Adipose tissue (tissue), 3 donors: ENCODE results near the gene MTG1. TPM values are rescaled to one million over a fixed set of nuclear protein-coding genes. Genes with fewer than 3 reads are reported as not detected.

Source experiments
- H3K27ac ChIP-seq: one replicate; pipeline ENCODE4 v1.5.1; 2013; ENCODE audit warnings: low read depth, low read length
- WGBS, 3 donors: extraction: QIAGEN DNeasy Blood & Tissue Kit; methylation state at CpG; one replicate each; pipeline ENCODE4 v1.1.7; 2013; 5-methylcytosine and 5-hydroxymethylcytosine counted together
- polyA plus RNA-seq, 3 donors: library from polyadenylated mRNA; stranded (reverse); fragments of 200-250 nt; gene quantifications; one replicate each; pipeline ENCODE4 v1.2.3, GENCODE V29; 2013
- donor health status: healthy with polysubstance abuse.
- donor health status: Bipolar disorder and iron deficiency.
- donor health status: healthy.

The MTG1 gene
- polyA plus RNA-seq, 3 donors, result 33.9 to 40.2 (median 35.9) TPM

DNA sequence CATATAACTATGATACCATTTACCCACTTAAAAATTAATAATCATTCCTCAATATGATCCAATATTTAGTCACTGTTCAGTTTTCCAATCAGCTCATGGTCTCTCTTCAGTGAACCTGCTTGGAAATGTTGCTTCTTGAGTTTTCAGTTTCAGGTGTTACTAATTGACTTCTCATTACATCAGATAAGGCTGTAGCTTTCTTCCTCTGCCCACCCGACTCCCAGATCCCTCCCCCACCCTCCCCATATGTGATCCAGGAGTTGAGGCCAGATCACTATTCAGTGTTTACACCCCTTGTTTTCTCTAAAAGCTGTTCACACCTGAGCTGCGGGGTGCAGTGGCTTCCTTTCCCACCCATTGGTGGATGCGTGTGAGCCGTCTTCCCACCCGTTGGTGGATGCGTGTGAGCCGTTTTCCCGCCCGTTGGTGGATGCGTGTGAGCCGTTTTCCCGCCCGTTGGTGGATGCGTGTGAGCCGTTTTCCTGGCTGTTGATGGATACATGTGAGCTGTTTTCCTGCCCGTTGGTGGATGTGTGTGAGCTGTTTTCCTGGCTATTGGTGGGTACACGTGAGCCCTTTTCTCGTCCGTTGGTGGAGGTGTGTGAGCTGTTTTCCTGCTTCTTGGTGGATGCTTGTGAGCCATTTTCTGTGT lies 3.2 kb upstream of the MTG1 start:
- no peak overlapping the region for H3K27ac ChIP-seq
- 87 to 90% (median 90%) methylated on average over 19 of the region's 19 CpGs for WGBS, 3 donors

GRCh38 chr10:133391249-133391635 lies 2.7 kb upstream of the MTG1 start:
- H3K27ac ChIP-seq, result no peak overlapping the region
- WGBS, 3 donors, result 94 to 95% (median 95%) methylated on average over 12 of the region's 12 CpGs

GRCh38 chr10:133391761-133392518 lies 2.0 kb upstream of the MTG1 start:
- H3K27ac ChIP-seq, result no peak overlapping the region
- WGBS, 3 donors, result 82 to 86% (median 82%) methylated on average over 11 to 12 of the region's 12 CpGs

- 35 to 36% (median 36%) methylated on average over 27 of the region's 27 CpGs for WGBS, 3 donors
- no peak overlapping the region for H3K27ac ChIP-seq
Observed at GRCh38 chr10:133393401-133394063, 425 bp upstream of the MTG1 start.

DNA sequence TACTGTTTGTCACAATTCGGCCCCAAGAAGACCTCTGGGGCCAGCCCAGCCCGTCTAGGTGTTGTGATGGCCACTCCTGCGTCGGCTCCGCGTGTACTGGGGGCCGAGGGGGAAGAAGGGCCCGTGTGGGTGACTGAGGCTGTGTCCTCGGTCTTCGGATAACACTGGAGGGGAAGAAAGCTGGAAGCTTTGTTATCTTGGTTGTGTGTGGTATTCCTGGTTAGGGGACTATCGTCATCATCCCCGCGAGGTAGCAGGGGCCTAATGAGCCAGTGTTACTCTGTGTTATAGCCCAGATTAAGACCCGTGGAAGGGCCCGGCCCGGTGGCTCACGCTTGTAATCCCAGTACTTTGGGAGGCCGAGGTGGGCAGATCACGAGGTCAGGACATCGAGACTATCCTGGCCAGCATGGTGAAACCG lies 854 bp downstream of the MTG1 start:
- 22 to 33% (median 32%) methylated on average over 21 of the region's 21 CpGs for WGBS, 3 donors
- H3K27ac ChIP-seq, result no peak overlapping the region

DNA sequence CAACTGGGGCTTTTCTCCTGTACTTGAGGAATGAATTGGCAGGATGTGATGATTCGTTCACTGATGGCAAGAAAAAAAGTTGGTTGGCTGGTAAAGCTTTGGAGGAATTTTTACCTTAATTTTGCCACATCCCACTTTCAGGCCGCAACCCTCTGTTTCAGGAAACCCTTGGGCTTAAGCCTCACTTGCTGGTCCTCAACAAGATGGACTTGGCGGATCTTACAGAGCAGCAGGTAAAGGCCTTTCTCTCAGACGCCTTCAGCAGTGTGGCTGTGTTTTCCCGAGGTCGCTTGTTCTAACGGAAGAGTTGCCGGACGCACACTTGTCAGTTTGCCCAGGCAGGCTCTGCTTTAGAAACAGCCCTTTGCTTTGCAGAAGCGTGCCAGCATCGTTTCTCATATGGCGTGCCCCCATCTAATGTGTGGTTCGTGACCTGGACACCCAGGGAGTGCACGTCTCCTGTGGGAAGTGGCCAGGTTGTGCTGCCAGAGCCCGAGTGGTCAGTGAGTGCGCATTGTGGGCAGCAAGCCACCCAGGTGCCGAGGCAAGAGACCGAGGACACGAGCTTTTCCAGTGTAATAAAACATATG lies 2.2 kb downstream of the MTG1 start:
- H3K27ac ChIP-seq, result no peak overlapping the region
- 93 to 95% (median 93%) methylated on average over 19 of the region's 19 CpGs for WGBS, 3 donors

DNA sequence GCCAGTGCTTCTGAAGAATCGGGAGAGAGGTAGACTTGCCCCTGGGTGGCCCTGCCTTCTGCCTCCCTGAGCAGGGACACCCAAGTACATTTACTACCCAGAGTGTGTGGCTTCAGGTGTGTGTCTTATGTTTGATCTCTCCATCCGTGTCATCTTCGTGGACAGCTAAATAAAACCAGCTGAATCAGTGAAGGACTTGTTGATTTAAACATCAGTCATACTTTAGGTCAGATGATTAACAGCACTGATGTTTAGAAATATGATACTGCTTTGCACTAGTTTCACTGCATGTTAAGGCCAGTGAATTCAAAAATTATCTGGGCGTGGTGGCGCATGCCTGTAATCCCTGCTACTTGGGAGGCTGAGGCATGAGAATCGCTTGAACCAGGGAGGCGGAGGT lies 4.0 kb downstream of the MTG1 start:
- no peak overlapping the region for H3K27ac ChIP-seq
- 95 to 98% (median 97%) methylated on average over 7 of the region's 7 CpGs for WGBS, 3 donors

- WGBS, 3 donors, result 93 to 97% (median 97%) methylated on average over 18 to 19 of the region's 19 CpGs
- H3K27ac ChIP-seq, result no peak overlapping the region
Observed at GRCh38 chr10:133399123-133399601, 5.2 kb downstream of the MTG1 start.

GRCh38 chr10:133400624-133401424 lies 6.9 kb downstream of the MTG1 start:
- no peak overlapping the region for H3K27ac ChIP-seq
- 86 to 88% (median 87%) methylated on average over 10 of the region's 10 CpGs for WGBS, 3 donors

DNA sequence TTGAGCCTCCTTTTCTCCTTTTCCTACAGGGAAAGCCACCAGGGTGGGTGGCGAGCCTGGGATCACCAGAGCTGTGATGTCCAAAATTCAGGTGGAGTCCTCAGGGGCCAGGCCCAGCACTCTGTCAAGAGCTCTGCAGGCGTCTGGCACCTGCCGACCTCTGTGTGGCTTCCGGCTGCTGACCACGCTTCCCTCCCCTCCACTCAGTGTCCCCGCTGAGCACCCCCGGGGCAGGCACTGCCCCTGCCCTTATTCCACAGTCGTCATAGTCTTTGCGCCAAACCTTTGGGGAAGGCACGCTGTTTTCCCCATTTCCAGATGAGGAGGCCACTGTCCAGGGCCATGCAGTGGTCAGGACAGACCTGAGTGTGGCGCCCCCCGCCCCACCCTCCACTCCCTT lies 7.5 kb downstream of the MTG1 start:
- H3K27ac ChIP-seq, result no peak overlapping the region
- 91 to 95% (median 94%) methylated on average over 12 of the region's 12 CpGs for WGBS, 3 donors

DNA sequence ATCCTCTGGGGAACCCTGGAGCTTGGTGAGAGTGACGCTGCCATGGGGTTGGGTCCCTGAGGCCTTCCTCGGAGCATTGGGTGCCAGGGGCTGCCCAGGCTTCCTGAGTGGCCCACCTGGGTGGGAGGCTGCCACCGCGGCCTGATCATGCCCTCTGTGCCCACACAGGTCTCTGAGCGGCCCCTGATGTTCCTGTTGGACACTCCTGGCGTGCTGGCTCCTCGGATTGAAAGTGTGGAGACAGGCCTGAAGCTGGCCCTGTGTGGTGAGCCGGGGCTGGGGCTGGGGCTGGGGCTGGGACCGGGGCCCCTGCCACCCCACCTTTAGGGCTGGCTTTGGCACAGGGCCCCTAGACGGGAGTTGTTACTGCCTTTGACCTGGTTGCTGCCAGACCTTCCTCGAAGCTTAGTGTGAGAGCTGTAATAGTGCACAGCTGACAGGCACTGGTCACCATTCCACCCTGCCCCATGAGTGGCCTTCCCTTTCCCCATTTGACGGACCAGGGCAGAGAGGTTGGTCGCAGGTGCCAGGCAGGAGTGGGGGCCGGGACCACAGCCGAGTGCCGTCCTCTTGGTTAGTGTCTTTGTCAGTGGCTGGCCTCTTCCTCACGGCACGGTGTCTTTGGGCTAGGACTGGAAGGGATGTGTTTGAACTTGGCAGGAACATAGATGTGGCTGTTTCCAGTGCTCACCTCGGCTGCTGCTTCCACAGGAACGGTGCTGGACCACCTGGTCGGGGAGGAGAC lies 8.2 kb downstream of the MTG1 start:
- WGBS, 3 donors, result 95 to 97% (median 96%) methylated on average over 20 to 21 of the region's 21 CpGs
- H3K27ac ChIP-seq, result no peak overlapping the region

DNA sequence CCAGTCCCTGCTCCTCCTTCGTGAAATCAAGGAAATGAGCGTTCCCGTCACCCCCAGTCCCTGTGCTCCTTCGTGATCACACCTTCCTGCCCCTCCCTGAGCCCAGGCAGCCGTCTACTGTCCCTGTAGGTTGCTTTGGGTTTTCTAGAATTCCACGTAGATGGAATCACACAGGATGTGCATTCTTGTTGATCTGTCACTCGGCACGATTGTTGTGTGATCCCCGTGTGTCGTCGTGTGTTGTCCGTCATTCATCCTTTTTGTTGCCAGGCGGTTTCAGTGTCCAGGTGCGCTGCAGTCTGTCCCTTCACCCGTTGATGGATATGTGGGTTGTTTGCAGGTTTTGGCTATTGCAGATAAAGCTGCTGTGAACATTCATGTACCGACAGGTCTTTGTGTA lies 9.4 kb downstream of the MTG1 start:
- no peak overlapping the region for H3K27ac ChIP-seq
- 85 to 88% (median 86%) methylated on average over 16 of the region's 16 CpGs for WGBS, 3 donors

DNA sequence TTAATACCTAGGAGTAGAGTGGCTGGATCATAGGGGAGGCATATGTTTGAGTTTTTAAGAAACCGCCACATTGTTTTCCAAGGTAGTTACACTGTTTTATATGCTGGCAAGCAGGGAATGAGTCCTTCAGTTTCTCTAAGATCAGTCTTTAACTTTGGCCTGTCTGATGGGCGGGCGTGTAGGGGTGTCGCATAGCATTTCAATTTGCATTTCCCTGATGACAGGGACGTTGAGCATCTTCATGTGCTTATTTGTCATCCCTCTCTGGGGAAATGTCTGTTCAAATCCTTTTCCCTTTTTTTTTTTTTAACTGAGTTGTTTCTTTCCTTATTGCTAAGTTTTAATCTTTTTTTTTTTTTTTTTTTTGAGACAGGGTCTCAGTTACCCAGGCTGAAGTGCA lies 9.8 kb downstream of the MTG1 start:
- no peak overlapping the region for H3K27ac ChIP-seq
- WGBS, 3 donors, result 86 to 95% (median 89%) methylated on average over 5 of the region's 5 CpGs

DNA sequence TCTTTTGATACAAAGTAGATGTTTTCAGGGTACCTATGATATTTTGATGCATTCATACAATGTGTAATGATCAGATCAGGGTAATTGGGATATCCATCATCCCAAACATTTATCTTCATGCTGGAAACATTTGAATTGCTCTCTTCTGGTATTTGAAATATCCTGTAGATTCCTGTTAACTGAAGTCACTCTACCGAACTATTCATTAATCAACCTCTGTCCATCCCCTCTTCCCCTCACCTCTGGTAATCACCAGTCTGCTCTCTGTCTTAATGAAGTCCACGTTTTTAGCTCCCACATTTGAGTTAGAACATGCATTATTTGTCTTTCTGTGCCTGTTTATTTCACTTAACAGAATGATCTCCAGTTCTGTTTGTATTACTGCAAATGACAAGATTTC lies 11.3 kb downstream of the MTG1 start:
- 52 to 67% (median 54%) methylated on average over 2 of the region's 2 CpGs for WGBS, 3 donors

GRCh38 chr10:133405844-133406527 lies 12.0 kb downstream of the MTG1 start:
- H3K27ac ChIP-seq, result no peak overlapping the region
- WGBS, 3 donors, result 85 to 97% (median 95%) methylated on average over 8 of the region's 8 CpGs

More for the DNA sequence above, 11.3 kb downstream of the MTG1 start:
- no peak overlapping the region for H3K27ac ChIP-seq

- 96 to 98% (median 96%) methylated on average over 7 of the region's 7 CpGs for WGBS, 3 donors
- no peak overlapping the region for H3K27ac ChIP-seq
Observed at GRCh38 chr10:133411523-133412380, 17.8 kb downstream of the MTG1 start.
